ENCODE results near the gene SETBP1. TPM values are rescaled to one million over a fixed set of nuclear protein-coding genes. Genes with fewer than 3 reads are reported as not detected.

The SETBP1 gene
- total and polyA plus RNA-seq, 9 of the 15 experiments (the other 6 are each of a cell fraction or from before 2014, with no cell fraction given): under 0.01 to 0.13 (median 0.04) TPM

- no peak for TF ChIP-seq ZBTB49 (CRISPR knock-in tag; IDR thresholded peaks at IDR 0.05; ENCODE audit: borderline replicate concordance)
- TF ChIP-seq CBX8 (IDR thresholded peaks at IDR 0.05; ENCODE audit: borderline replicate concordance, extremely low read depth, low read depth, low read length, poor library complexity, severe bottlenecking): no peak
- no peak for TF ChIP-seq ZNF143 (CRISPR knock-in tag; IDR thresholded peaks at IDR 0.05)
- no peak for TF ChIP-seq HNRNPH1 (optimal IDR thresholded peaks at IDR 0.05; ENCODE audit: low read depth, low read length)
- TF ChIP-seq BMI1 (IDR thresholded peaks at IDR 0.05; ENCODE audit: low read length): no peak
- no peak for TF ChIP-seq CBFB (CRISPR knock-in tag; IDR thresholded peaks at IDR 0.05)
- no peak for TF ChIP-seq THRA (IDR thresholded peaks at IDR 0.05)
- no peak for TF ChIP-seq PPARD (CRISPR knock-in tag; IDR thresholded peaks at IDR 0.05)
- TF ChIP-seq ZBTB40 (IDR thresholded peaks at IDR 0.05): no peak
- no peak for TF ChIP-seq ZBTB40 (CRISPR knock-in tag; IDR thresholded peaks at IDR 0.05)
Measured at GRCh38 chr18:44967599-44967998, 286.9 kb downstream of the SETBP1 start (continued).
